Breast epithelium (tissue), 3 donors: ENCODE data around the gene MTHFD1.

Source experiments
- CTCF ChIP-seq, 3 donors: fragments of 450-650 bp; IDR thresholded peaks; one replicate each; pipeline ENCODE4 v1.5.1; 2016 to 2017; ENCODE audit warnings: antibody characterized with exemption in 3 of 3, mild to moderate bottlenecking in 3 of 3, moderate library complexity in 3 of 3
- POLR2A ChIP-seq: fragments of 450-650 bp; IDR thresholded peaks from one replicate; pipeline ENCODE4 v1.6.1; 2016; ENCODE audit warnings: antibody characterized with exemption, mild to moderate bottlenecking, moderate library complexity
- POLR2AphosphoS5 ChIP-seq, 3 donors: sonication (generic); formaldehyde crosslinking; IDR thresholded peaks; one replicate each; pipeline ENCODE4 v1.6.1; 2017; ENCODE audit warnings: antibody characterized with exemption in 3 of 3

DNA sequence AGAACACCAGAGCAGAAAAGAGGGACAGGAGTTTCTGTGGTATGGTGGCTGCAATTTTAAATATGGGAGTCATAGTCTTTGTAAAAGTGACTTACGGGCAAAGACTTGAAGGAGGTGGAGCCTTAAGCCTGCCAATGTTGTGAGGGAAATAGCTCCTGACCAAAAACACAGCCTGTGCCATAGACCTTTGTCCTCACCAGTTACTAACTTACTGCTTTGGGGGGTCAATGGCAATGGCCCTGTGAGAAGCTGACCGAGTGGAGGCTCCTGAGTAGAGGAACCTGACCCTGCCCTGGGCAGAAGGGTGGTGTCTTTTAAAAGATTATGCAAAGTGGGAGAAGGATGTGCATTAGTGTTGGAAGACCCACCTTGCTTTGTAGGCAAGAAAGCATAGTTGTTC is 3.8 kb downstream of the MTHFD1 start:
- TF ChIP-seq CTCF (IDR thresholded peaks at IDR 0.05) (no peak), POLR2AphosphoS5 (IDR thresholded peaks at IDR 0.05) (no peak), POLR2A (no peak)
